ENCODE data around the gene CFTR. TPM values are rescaled to one million over a fixed set of nuclear protein-coding genes. Genes with fewer than 3 reads are reported as not detected.
"Not testable (repeated sequence)": the region's sequence is repeated elsewhere in the genome, so short reads cannot be mapped to it uniquely, and the experiment has no call there.

The CFTR gene
- total RNA-seq, 4 donors from 2014 or later: 43.0 to 176 (median 76.6) TPM

- Histone ChIP-seq H3K27ac (no peak overlapping the region), H3K27me3 (no peaks in the 10 kb centered on the region), H3K9me3 (peaks cover 0 to 3% of the 10 kb centered on the region in 2 donors), H3K4me1 (no peaks in the 10 kb centered on the region), H3K4me3 (no peak overlapping the region), H3K36me3 (no peaks in the 10 kb centered on the region)
- 73 to 76% methylated on average over 4 of the region's 4 CpGs for WGBS, 2 donors (ENCODE audit: low coverage in 1 of 2)
- in situ Hi-C loops (cut with MboI; ENCODE audit: low pct_ligation_motif_present in 1 of 4, low pct_unique_long_range_greater_than_20kb in 1 of 4, low sequenced_read_pairs in 3 of 4): no loop called here
- intact Hi-C loops (cut with DNase I; ENCODE audit: low total_unique reads): no loop called here
- TF ChIP-seq POLR2A (IDR thresholded peaks at IDR 0.05) (no peak), POLR2AphosphoS5 (IDR thresholded peaks at IDR 0.05) (no peak), CTCF (IDR thresholded peaks at IDR 0.05) (no peak), EP300 (IDR thresholded peaks at IDR 0.05; ENCODE audit: low read depth) (no peak)
- no peak for DNase-seq
Observed at GRCh38 chr7:117446220-117446815, 33.5 kb upstream of the CFTR start.

- H3K36me3 ChIP-seq: no peaks in the 10 kb centered on the region
- no peaks in the 10 kb centered on the region for H3K4me1 ChIP-seq
- in situ Hi-C loops (cut with MboI; ENCODE audit: low pct_ligation_motif_present in 1 of 4, low pct_unique_long_range_greater_than_20kb in 1 of 4, low sequenced_read_pairs in 3 of 4): no loop called here
- TF ChIP-seq POLR2AphosphoS5 (IDR thresholded peaks at IDR 0.05) (no peak), EP300 (IDR thresholded peaks at IDR 0.05; ENCODE audit: low read depth) (no peak), CTCF (IDR thresholded peaks at IDR 0.05) (no peak), POLR2A (IDR thresholded peaks at IDR 0.05) (no peak)
- no peaks in the 10 kb centered on the region for H3K27me3 ChIP-seq
- peaks cover 0 to 3% of the 10 kb centered on the region in 2 donors for H3K9me3 ChIP-seq
- DNase-seq: no peak
- H3K4me3 ChIP-seq: no peak overlapping the region
- no peak overlapping the region for H3K27ac ChIP-seq
- intact Hi-C loops (cut with DNase I; ENCODE audit: low total_unique reads): no loop called here
- WGBS, 2 donors (ENCODE audit: low coverage in 1 of 2): 80 to 84% methylated on average over 1 to 2 of the region's 2 CpGs
Observed at GRCh38 chr7:117448655-117449054, 31.2 kb upstream of the CFTR start.

- in situ Hi-C loops (cut with MboI; ENCODE audit: low pct_ligation_motif_present in 1 of 4, low pct_unique_long_range_greater_than_20kb in 1 of 4, low sequenced_read_pairs in 3 of 4): loop anchor here (10.0 to 25.0 kb wide), 3 partner anchors 253 to 266 kb away; no protein-coding TSS in a partner anchor
- TF ChIP-seq CTCF (IDR thresholded peaks at IDR 0.05) (peak; percentile 51 to 70 (median 64)), POLR2AphosphoS5 (IDR thresholded peaks at IDR 0.05) (no peak)
- no peaks in the 10 kb centered on the region for H3K27me3 ChIP-seq
- 30 to 33% methylated on average over 3 of the region's 3 CpGs for WGBS, 2 donors (ENCODE audit: low coverage in 1 of 2)
- intact Hi-C loops (cut with DNase I; ENCODE audit: low total_unique reads): loop anchor here (10.0 kb wide), 1 partner anchor 256 kb away; no protein-coding TSS in a partner anchor
- no peak overlapping the region for H3K27ac ChIP-seq
- no peak for DNase-seq
- no peaks in the 10 kb centered on the region for H3K36me3 ChIP-seq
- H3K4me1 ChIP-seq: no peaks in the 10 kb centered on the region
- H3K4me3 ChIP-seq: no peak overlapping the region
- H3K9me3 ChIP-seq: no peaks in the 10 kb centered on the region
Observed at GRCh38 chr7:117458977-117459583, 20.7 kb upstream of the CFTR start.

- no peaks in the 10 kb centered on the region for H3K27me3 ChIP-seq
- no peaks in the 10 kb centered on the region for H3K36me3 ChIP-seq
- no peak for TF ChIP-seq POLR2A (IDR thresholded peaks at IDR 0.05)
- TF ChIP-seq EP300 (IDR thresholded peaks at IDR 0.05; ENCODE audit: low read depth): no peak
- no peak for TF ChIP-seq CTCF (IDR thresholded peaks at IDR 0.05)
- no peak for TF ChIP-seq POLR2AphosphoS5 (IDR thresholded peaks at IDR 0.05)
- H3K4me1 ChIP-seq: no peaks in the 10 kb centered on the region
- in situ Hi-C loops (cut with MboI; ENCODE audit: low pct_ligation_motif_present in 1 of 4, low pct_unique_long_range_greater_than_20kb in 1 of 4, low sequenced_read_pairs in 3 of 4): loop anchor here (10.0 to 25.0 kb wide), 3 partner anchors 253 to 265 kb away; no protein-coding TSS in a partner anchor
- H3K4me3 ChIP-seq: no peak overlapping the region
- no peaks in the 10 kb centered on the region for H3K9me3 ChIP-seq
- intact Hi-C loops (cut with DNase I; ENCODE audit: low total_unique reads): loop anchor here (10.0 kb wide), 1 partner anchor 255 kb away; no protein-coding TSS in a partner anchor
- no peak for DNase-seq
- no peak overlapping the region for H3K27ac ChIP-seq
Observed at GRCh38 chr7:117459735-117460134, 20.1 kb upstream of the CFTR start.

- H3K4me3 ChIP-seq; DNase-seq; H3K9me3 ChIP-seq; H3K4me1 ChIP-seq; H3K36me3 ChIP-seq; H3K27ac ChIP-seq; H3K27me3 ChIP-seq; intact Hi-C loops (cut with DNase I; ENCODE audit: low total_unique reads): not testable (repeated sequence)
- 86 to 97% methylated on average over 3 to 4 of the region's 4 CpGs for WGBS, 2 donors (ENCODE audit: low coverage in 1 of 2)
- in situ Hi-C loops (cut with MboI; ENCODE audit: low pct_ligation_motif_present in 1 of 4, low pct_unique_long_range_greater_than_20kb in 1 of 4, low sequenced_read_pairs in 3 of 4): loop anchor here in 1 of 4 donors (25.0 kb wide), 1 partner anchor 251 kb away; no protein-coding TSS in a partner anchor
Observed at GRCh38 chr7:117460815-117461214, 19.0 kb upstream of the CFTR start.

Data from transverse colon (tissue), 4 donors.